GM18867 (cell line): ENCODE measurements around the gene NGF.
A peak's percentile ranks its signal among the peaks of the same experiment; 100 is the strongest.
"Not testable (repeated sequence)": the region's sequence is repeated elsewhere in the genome, so short reads cannot be mapped to it uniquely, and the experiment has no call there.

ENCODE experiments used
- ATAC-seq: cut with Tn5 transposase; IDR thresholded peaks from one replicate; pipeline ENCODE4 v1.9.1; 2021; ENCODE audit warnings: mild to moderate bottlenecking, moderate library complexity; ENCODE audit not compliant: unreplicated experiment

NGF gene

DNA sequence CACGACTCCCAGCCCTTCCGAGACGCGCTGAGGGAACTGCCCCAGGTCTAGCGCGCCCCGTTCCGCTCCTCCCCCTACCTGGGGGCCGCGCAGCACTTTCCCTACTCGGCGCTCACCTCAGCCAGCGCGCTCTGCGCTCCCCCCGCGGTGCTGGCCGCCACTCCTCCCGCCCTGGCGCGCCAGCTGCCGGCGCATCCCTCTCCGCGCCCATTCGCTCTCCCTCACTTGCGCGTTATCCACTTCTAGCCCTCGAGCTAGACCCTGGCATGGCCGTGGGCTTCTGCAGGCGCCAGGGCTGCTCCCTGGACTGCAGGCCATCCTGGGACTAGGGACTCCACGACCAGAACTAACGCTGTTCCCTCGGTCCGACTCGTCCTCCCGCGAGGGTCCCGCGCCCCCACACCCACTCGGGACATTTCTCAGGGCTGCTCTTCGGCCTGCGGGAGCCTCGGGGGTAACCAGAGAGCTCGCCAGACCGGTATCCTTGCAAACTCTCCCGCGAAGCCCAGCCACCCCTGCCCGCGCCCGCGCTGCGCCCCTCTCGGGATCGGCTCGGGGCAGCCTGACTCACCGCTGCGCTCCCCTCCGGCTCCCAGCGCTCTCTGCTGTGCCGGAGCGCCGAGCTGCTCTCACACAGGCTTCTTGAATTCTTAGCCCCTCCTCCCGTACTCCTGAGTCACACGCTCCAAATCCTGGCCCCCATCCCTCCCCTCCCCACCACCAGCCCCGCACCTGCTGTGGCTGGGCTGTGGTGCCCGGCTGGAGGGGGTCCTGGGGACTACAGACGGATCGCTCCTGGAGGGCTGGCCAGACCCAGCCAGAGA lies at the start of gene NGF:
NGF (minus strand) TSS at position 617 of the 824 bp plus-strand sequence. CDS start 51,454 bp downstream, outside the sequence.
- ATAC-seq, result no peak

DNA sequence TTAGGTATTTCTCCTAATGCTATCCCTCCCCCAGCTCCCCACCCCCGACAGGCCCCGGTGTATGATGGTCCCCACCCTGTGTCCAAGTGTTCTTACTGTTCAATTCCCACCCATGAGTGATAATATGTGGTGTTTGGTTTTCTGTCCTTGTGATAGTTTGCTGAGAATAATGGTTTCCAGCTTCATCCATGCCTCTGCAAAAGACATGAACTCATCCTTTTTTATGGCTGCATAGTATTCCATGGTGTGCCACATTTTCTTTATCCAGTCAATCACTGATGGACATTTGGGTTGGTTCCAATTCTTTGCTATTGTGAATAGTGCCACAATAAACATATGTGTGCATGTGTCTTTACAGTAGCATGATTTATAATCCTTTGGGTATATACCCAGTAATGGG lies 45.4 kb upstream of the NGF start:
- ATAC-seq, result not testable (repeated sequence)

DNA sequence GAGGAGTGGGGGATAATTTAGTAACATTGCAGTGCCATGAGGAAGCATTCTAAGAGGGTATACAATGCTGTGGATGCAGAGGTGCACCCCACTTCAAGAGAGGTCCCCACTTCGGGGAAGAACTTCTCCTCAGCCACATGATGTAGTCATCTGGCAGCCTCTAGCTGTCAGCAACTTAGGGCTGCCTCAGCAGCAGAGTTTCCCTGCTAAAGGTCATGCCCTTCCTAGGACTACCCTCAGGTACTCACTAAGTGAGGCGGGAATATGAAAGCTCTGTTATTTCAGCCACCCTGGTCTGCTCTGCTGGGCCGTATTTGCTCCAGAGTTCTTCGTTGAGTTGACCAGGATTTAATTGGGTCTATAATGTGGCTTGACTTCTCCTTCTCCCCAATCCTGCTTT lies 41.9 kb upstream of the NGF start:
- no peak for ATAC-seq

DNA sequence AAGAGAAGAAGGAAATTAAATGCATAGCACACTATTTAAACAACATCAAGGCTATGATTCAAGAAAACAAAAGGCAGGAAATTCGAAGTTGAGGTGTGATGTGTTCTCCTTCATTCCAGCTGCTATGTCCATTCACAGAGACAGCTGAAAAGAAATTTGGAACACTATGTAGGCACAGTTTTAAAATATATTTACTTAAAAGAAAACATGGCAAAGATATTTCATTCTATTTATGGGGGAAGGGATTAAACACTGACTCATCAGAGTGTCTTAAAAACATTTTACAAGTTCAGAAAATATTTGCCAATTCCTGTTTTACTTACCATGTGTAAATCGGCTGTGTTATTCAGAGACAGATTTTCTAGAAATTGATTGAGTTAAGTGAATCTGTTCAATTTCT lies 39.4 kb upstream of the NGF start:
- no peak for ATAC-seq

DNA sequence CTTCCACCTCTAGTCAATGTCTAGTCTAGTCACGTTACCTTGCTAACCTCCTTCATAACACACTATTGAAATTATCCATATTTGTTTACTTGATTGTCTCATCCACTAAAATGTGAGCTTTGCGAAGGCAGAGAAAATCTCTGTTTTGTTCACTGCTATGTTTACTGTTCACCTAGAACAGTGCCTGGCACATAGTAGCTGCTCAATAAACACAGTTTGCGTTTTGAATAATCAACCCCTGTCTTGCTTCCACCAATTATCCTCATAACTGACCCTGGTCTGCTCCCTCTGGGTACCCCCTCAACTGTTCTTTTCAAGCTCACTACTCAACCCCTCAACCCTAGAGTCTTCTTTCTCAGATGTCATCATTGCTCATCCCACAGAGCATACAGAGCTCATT lies 36.5 kb upstream of the NGF start:
- ATAC-seq, result no peak

DNA sequence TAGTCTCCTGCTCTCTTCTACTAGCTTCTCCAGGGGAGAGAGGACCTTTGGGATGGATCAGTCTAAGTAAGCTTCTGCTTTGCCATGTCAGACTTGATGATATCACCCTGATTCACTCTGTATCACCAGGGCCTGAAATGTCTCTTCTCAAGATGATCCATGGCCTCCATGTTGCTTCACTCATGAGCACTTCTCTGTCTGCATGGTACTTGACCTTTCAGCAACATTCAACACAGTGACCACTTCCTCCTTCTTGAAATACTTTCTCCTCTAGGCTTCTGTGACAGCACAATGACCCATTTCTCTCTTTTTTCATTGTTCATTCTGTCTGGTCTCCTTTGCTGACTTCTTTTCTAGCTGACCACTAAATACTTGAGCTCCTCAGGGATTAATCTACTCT lies 35.3 kb upstream of the NGF start:
- no peak for ATAC-seq

DNA sequence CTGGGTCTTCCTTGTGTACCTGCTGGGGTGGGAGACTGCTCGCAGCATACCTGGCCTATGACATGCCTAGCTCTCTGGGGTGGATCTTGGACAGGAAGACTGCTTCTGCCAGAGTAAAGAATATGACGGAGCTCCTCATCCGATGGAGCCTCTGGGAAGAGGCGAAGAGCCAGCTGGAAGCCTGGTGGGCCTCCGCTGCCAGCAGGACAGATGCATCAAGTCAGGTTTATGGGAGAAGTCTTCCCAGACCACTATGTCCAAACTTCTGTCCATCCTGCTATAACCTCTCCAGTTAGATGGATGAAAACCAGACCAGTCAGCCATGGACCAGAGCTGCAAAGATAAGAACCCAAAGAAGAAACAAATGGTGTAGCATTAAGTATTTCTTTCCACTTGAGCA lies 27.7 kb upstream of the NGF start:
- no peak for ATAC-seq

DNA sequence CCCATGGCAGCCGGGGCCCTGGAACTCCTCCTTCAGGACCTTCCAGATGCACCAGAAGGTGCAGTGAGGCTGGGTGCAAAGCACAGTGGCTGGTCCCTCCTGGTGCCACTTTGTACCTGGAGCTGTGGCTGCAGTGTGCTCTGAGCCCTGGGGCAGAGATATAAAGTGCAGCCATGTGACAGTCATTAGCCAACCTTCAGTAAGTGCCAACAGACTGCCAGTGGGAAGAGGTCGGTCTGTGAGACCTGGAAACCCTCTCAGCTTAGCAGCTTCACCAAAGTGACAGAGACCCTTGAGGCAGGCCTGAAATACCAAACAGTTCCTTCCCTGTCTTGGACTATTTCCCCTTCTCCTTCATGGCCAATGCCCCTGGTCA lies 26.7 kb upstream of the NGF start:
- no peak for ATAC-seq

DNA sequence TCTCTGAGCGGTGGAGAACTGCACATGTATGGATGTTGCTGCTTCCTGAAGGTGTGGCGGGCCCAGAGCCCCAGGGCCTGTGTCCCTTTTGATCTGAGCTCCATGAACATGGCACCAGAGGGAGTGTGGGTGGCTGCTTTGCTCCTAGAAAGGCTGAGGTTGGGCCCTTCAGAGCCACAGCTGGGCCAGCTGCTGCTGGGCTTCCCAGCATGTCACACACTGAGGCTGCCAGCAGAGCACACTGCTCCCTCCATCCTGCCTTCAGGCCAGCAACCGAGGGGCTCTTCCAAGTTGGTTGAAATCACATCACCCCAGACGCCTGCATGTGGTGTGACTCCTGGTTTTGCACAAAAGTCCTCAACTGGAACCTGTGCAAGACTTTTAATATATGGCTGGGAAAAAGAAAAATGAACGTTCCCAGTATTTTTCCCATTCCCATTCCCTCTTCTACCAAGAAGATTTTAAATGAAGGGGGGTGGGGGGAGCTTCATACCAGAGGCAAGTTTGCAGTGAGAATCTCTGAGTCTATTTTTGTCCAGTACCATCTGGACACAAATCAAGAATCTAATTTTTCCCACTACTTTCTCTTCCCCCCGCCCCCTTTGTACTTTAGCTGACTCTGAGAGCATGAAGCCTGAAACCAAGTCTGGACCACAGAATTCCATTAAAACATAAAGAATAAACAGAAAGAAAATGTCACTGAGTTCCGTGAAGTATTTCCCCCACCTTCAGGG lies 26.2 kb upstream of the NGF start:
- ATAC-seq, result no peak

DNA sequence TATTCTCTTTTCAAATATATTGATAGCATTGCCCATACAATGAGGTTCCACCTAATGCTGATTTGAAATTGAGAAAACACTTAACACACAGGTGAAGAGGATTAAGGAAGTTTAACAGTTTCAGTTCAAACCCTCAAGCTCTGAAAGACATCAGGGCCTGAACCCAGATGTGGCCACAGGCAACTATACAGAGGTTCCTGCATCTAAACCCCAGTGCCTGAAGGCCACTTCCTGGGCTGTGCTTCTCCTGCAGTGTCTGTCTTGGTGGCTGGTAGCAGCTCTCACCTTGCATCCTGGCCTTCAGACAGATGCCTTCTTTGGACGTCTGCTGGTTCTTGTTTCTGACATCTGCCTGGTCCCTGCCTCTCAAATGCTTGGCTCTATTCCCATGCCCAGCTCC lies 25.1 kb upstream of the NGF start:
- ATAC-seq, result peak; percentile 45

DNA sequence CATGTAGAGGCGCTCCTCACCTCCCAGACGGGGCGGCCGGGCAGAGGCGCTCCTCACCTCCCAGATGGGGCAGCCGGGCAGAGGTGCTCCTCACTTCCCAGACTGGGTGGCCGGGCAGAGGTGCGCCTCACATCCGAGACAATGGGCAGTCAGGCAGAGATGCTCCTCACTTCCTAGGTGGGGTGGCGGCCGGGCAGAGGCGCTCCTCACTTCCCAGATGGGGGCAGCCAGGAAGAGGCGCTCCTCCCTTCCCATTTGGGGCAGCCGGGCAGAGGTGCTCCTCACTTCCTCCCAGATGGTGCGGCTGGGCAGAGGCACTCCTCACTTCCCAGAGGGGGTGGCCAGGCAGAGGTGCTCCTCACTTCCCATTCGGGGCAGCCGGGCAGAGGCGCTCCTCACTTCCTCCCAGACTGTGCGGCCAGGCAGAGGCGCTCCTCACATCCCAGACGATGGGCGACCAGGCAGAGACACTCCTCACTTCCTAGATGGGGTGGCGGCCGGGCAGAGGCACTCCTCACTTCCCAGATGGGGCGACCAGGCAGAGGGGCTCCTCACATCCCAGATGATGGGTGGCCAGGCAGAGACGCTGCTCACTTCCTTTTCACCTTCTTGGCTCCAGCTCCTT lies 22.6 kb upstream of the NGF start:
- not testable (repeated sequence) for ATAC-seq

DNA sequence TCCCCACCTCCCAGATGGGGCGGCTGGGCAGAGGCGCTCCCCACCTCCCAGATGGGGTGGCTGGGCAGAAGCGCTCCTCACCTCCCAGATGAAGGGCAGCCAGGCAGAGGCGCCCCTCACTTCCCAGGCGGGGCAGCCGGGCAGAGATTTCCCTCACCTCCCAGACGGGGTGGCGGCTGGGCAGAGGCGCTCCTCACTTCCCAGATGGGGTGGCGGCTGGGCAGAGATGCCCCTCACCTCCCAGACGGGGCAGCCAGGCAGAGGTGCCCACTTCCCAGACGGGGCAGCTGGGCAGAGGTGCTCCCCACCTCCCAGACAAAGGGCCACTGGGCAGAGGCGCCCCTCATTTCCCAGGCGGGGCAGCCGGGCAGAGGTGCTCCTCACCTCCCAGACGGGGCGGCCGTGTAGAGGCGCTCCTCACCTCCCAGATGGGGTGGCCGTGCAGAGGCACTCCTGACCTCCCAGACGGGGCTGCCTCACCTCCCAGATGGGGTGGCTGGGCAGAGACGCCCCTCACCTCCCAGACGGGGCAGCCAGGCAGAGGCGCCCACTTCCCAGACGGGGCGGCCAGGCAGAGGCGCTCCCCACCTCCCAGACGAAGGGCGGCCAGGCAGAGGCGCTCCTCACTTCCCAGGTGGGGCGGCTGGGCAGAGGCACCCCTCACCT lies 21.9 kb upstream of the NGF start:
- ATAC-seq, result not testable (repeated sequence)

DNA sequence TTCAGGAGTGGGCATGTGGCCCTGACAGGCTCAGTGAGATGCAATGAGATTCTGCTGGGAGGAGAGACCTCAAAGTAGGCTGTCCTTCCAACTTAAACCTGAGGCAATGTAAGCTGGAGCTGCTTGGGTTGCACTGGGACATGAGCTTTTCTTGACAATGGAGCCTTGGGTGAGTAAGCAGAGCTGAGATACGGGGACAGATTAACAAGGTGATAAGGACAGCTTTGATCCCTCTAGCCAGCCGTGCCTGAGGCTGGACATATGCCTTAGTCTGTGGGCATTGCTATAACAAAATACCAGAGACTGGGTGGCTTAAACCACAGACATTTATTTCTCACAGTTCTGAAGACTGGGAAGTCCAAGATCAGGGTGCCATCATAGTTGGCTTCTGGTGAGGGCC lies 18.3 kb upstream of the NGF start:
- ATAC-seq, result no peak

DNA sequence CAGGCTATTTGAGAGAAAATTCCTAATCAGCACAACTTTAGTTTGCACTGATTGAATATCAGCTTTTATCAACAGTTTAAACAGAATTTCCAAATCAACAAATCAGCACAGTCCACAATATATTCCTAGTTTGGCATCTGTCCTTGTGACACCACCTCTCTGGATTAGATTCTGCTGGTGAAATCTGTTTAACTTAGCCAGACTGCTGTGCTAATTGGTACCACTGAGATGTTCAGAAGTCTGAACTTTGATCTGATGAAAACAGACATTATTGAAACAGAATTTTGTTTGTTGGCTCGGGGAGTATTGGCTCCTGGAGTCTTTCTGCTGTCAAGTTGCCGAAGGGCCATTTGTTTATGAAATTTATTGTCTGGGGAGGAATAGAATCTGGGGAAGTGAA lies 17.0 kb upstream of the NGF start:
- ATAC-seq, result no peak

DNA sequence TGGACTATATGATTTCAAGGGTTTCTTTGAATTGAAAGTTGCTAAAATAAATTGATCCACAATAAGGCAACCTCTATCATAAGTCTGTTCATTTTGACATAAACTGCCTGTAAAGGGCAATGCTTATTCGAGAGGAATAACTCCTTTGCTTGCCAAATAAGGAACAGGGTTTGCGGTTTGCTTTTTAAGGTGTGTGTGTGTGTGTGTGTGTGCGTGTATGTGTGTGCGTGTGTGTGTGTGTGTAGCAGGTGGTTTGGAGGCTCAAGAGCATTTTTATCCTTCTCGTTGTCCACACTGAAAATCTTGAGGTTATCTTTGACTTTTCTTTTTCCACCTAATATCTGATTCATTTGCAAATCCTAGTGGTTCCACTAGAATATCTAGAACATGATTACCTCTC lies 13.1 kb upstream of the NGF start:
- ATAC-seq, result no peak

DNA sequence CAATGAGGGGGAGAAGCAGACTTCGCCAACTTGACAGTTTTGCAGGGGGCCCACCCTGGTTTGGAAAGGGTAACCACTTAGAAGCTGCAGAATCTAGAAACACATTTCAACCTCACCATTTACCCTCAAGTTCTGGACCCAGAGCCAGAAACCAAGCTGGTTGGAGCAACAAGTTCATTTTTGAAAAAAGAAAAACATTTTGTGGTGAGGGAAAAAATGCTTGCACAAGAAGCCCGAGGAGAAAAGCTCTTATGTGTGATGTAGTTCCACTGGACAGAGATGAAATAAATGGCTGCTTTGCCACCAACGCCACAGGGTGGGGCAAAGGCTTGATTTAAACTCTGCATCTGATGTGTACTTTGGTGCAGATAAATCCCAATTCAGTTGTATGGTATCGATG lies 10.6 kb upstream of the NGF start:
- no peak for ATAC-seq

DNA sequence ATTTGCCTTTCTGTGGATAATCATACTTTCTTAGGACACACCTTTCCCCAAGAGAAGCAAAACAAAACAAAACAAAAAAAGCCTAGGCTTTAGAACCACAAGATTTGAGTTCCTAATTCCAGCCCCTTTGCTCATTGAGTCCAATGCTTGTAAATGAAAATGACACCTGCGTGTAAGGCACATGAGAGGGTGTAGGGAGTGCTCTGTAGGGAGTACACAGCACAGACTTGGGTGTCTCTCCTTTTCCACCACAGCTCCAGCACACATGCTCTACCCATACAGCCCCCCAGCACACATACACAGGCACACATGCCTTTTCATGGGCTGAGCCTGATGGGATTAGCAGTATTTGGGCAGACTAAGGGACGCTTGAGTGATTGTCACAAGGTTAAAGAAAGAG lies 9.2 kb upstream of the NGF start:
- no peak for ATAC-seq

DNA sequence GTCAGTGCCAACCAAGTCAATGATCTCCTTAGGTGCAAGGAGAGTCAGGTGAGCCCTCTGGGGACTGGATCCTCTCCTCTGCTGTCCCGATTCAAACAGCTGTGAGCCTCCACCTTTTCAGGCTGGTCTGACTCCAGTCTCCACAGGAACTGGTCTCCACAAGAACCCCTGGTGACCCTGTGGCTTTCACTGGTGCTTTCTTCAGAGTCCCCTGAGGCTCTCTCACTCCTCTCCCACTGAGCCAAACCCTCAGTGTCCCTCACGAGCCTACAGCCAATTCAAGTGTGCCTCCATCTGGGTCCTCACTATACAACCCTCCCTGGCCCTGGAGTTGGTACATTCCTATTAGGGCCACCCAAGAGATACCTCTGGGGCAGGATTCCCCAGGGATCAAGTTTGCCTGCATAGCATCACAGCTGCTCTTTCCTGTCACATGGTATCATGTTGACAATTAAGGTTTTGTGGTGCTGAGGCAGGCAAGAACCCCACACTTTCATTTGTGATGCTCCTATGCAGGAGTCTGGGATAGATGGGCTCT lies 5.2 kb upstream of the NGF start:
- ATAC-seq, result no peak

DNA sequence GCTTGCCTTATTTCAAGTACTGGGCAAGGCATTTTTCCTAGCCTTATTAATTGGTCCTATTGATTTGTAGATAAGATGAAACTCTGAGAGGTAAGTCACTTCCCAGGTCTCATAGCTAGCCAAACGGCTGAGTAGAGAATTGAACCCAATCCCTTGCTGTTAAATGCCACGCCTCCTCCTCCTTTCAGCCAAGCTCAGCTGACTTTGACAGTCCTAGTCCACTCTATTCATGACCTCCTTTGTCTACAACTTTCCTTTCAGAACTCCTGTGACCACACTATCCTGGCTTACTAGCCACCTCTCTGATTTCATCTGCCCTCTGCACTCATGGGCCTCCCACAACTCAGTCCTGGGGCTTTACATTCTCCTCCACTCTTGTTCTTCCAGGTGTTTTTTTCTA lies 3.9 kb upstream of the NGF start:
- ATAC-seq, result no peak

DNA sequence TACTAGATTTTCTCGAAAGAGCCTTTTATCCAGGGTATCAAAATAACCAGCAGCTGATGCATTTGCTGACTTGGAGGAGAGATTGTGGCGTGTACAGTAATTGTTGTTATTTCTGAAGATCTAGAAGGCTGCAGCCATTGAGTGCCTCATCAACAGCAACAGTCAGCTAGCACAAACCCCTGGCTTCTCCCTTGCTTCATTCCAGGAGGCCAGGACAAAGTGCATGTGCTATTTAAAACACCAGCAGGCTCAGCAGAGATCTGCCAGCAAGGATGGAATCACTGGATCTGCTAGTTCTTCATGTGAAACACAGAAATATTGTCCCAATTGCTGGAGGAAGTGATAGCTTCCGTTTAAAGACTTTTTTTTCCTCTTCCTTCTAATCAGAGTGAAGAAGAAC lies 2.8 kb upstream of the NGF start:
- no peak for ATAC-seq

DNA sequence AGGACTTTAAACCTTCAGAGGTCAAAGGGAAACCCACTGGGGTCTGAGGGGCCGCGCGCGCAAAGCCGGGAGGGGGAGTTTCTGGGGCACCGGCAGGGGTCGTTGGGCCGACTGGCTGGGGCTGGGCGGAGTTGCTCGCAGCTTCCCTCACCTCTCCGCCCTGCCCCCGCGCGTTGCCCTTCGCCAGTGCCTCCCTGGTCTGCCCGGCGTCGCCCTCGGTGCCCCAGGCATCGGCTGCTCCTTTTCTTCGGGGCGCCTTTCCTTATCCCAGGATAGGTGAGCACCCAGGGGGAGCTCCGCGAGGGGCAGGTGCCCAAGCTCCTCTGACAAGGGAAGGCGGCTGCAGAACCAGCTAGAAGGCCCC lies 390 bp upstream of the NGF start:
- no peak for ATAC-seq
